Left ventricle myocardium inferior (tissue), 1 donor: Measurements from ENCODE around the gene CACNG3. TPM values are rescaled to one million over a fixed set of nuclear protein-coding genes. Genes with fewer than 3 reads are reported as not detected.

Source experiments
- DNase-seq: peaks from one replicate; pipeline ENCODE4 v3.0.0-alpha.2; 2020
- H3K27ac ChIP-seq: fragments of 200-600 bp; replicated peaks from 2 replicates; pipeline ENCODE4 v1.8.0; 2021
- H3K27me3 ChIP-seq: fragments of 200-600 bp; 2 replicates; pipeline ENCODE4 v1.8.0; 2021; ENCODE audit warnings: low read depth
- H3K36me3 ChIP-seq: fragments of 200-600 bp; 2 replicates; pipeline ENCODE4 v1.8.0; 2021
- H3K4me1 ChIP-seq: fragments of 200-600 bp; 2 replicates; pipeline ENCODE4 v1.8.0; 2021
- H3K4me3 ChIP-seq: fragments of 200-600 bp; 2 replicates; pipeline ENCODE4 v1.8.0; 2021; ENCODE audit warnings: mild to moderate bottlenecking, moderate library complexity
- H3K9me3 ChIP-seq: fragments of 200-600 bp; replicated peaks from 2 replicates; pipeline ENCODE4 v1.8.0; 2021
- intact Hi-C: fragments of 100-400 bp; cut with micrococcal nuclease; formaldehyde crosslinking; loops from one replicate; pipeline ENCODE4 v1.11.0; 2022
- total RNA-seq: library from RNA; stranded (reverse); fragmentation: NEBNext Ultra II Directional; extraction: Animal tissue kit (Norgen Biotek cat#: 25700); gene quantifications from one replicate; pipeline ENCODE4 v1.2.1, GENCODE V29; 2021
- TF ChIP-seq, protein P1 (sequence below): fragments of 200-600 bp; IDR thresholded peaks from 2 replicates; pipeline ENCODE4 v1.8.0; 2021; ENCODE audit warnings: antibody characterized with exemption, mild to moderate bottlenecking, borderline replicate concordance
- donor health status: DM: no; HTN: yes; CAD: no; lungs with severe emphysema.

CACNG3 gene
- total RNA-seq, 1 donor from 2014 or later, result not detected

- H3K4me1 ChIP-seq, result peaks cover 3% of the 10 kb centered on the region
- no peaks in the 10 kb centered on the region for H3K36me3 ChIP-seq
- intact Hi-C loops, result no loop called here
- peaks cover 6% of the 10 kb centered on the region for H3K27me3 ChIP-seq
- TF ChIP-seq, protein P1, sequence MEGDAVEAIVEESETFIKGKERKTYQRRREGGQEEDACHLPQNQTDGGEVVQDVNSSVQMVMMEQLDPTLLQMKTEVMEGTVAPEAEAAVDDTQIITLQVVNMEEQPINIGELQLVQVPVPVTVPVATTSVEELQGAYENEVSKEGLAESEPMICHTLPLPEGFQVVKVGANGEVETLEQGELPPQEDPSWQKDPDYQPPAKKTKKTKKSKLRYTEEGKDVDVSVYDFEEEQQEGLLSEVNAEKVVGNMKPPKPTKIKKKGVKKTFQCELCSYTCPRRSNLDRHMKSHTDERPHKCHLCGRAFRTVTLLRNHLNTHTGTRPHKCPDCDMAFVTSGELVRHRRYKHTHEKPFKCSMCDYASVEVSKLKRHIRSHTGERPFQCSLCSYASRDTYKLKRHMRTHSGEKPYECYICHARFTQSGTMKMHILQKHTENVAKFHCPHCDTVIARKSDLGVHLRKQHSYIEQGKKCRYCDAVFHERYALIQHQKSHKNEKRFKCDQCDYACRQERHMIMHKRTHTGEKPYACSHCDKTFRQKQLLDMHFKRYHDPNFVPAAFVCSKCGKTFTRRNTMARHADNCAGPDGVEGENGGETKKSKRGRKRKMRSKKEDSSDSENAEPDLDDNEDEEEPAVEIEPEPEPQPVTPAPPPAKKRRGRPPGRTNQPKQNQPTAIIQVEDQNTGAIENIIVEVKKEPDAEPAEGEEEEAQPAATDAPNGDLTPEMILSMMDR, result no peak
- no peak overlapping the region for H3K4me3 ChIP-seq
- H3K9me3 ChIP-seq, result peaks cover 11% of the 10 kb centered on the region
- DNase-seq, result no peak
- no peak overlapping the region for H3K27ac ChIP-seq
Observed at GRCh38 chr16:24394341-24394740, 138.2 kb downstream of the CACNG3 start.

DNA sequence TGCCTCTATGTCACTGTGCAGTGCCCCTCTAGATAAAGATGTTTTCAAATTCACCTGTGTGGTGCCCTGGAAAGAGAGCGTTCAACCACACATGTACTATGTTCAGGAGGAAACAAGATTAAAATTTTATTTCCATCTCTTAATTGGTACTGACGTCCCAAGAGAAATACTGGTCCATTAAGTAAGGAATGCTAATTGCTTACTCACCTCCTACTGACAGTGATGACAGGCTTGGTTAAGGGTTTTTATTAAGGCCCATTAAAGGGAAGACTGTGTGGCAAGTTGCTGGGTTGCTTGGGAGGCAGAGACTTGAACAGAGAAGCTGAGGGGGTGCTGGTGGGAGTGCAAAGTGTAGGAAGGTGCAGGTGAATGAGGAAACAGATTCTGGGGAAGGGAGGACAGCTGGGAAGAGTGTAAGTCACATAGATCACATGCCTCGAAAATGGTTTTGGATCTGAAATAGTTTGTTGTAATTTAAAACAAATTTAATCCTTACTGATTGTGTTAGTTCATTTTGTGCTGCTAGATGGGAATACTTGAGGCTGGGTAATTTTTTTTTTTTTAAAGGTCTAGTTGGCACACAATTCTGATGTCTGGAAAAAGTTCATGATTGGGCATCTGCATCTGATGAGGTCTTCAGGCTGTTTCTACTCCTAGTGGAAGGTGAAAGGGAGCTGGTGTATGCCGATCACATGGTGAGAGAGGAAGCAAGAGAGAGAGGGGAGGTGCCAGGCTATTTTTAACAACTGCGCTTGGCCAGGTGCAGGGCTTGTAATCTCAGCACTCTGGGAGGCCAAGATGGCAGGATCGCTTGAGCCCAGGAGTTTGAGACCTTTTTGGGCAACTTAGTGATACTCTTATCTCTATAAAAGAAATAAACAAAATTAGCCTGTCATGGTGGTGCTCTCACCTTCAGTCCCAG is 140.5 kb downstream of the CACNG3 start:
- H3K4me3 ChIP-seq, result no peak overlapping the region
- peaks cover 18% of the 10 kb centered on the region for H3K9me3 ChIP-seq
- no peak overlapping the region for H3K27ac ChIP-seq
- H3K4me1 ChIP-seq, result peaks cover 3% of the 10 kb centered on the region
- TF ChIP-seq, protein P1, result no peak
- intact Hi-C loops, result no loop called here
- H3K36me3 ChIP-seq, result no peaks in the 10 kb centered on the region
- DNase-seq, result no peak
- H3K27me3 ChIP-seq, result no peaks in the 10 kb centered on the region

DNA sequence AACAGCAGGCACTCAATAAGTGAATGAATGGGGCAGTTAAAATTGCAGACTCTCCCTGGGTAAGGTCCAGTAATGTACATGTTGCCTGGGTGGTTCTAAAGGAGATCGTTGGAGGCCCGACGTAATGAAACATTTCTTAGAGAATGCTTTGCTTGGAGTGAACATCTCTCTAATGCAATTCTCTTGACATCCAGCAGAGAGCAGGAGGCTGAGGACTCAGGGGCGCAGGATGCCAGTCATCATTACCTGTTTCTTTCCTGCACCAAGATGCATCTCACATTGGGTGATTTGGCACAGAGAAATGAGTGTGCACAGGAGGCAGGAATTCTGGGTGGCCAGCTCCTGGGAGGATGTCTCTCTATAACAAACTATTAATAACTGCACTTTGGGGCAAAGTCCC is 152.9 kb downstream of the CACNG3 start:
- no peak for DNase-seq
- Histone ChIP-seq H3K9me3 (peaks cover 26% of the 10 kb centered on the region), H3K27me3 (no peaks in the 10 kb centered on the region), H3K27ac (no peak overlapping the region), H3K36me3 (no peaks in the 10 kb centered on the region), H3K4me1 (no peaks in the 10 kb centered on the region), H3K4me3 (no peak overlapping the region)
- TF ChIP-seq, protein P1, result no peak
- intact Hi-C loops, result no loop called here
